ENCODE measurements around the gene DEDD.

The DEDD gene

DNA sequence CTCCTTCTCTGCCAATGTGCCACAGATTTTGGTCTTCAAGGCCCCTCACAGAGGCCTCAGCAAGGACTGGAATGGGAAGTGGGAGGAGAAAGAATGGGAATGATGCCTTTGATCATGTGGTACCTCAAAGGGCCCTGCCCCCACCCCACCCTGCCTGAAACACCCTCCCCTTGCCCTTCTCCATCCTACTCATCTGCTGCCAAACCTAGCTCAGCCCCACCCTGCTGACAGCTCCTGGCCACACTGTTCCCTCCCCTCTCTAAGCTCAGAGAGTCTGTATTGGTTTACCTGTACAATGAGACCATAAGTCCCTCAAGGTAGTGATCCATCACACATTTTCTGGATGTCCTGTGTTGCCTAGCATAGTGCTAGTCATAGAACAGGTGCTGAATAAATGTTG is 56.1 kb downstream of the DEDD start:
- no peak for DNase-seq (ENCODE audit: low read depth in 1 of 2, low spot score in 1 of 2)

DNA sequence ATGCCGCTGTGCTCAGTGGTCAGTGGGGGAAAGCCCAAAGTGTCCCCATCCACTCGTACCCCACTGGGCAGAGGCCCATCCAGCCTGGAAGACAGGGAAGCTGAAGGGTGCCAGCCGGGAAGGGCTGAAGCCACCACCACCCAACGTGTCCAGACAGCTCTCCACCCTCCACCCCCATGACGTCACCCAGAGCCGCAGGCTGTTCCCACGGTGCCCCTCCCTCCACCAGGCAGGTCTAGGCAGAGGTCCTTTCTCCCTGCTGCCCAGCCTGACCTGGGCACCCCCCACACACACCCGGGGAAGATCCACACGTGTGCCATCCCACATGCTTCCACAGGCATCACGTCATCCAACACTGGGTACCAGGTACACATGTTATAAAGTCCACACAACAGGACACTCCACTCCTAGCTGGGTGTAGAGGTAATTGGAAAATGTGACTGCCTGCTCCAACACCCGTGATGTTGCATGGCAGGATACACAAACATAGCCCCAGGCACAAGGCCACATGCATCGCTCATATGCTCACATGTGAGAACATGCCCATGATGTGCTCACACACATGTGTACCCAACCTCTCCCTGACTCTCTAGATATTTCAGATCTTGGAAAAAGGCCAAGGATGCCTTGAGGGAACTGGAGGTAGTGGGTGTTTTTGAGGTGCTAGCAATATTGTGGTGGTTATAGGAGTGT is 57.6 kb downstream of the DEDD start:
- DNase-seq (ENCODE audit: low read depth in 1 of 2, low spot score in 1 of 2), result no peak

DNA sequence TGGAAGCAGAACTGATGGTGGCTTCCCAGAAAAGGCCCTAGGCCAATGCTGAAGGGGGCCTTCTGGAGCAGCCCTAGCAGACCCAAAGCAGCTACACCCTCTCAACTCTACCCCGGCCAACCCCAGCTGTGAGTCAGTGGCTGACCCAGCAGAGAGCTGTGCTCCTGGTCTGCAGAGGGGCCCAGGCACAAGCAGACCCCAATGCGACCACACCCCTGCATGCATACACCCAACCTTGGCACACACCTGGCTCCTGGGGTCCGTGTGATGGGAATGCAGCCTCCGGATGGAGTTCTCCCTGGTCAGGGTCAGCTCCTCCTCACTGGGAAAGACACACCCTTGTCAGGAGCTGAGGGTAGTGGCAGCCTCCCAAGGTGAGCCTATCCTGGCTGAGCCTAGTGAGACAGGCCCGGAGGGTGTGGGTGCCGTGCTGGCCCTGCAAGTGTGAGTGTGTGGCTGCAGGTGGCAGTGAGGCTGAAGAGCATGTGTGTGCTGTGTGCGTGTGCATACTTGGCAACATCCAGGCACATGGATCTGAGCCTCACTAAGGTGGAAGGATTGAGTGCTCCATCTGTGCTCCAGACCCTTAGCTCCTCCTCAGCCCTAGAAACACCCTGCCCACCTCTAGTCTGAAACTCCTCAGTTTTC is 58.9 kb downstream of the DEDD start:
- no peak for DNase-seq (ENCODE audit: low read depth in 1 of 2, low spot score in 1 of 2)

DNA sequence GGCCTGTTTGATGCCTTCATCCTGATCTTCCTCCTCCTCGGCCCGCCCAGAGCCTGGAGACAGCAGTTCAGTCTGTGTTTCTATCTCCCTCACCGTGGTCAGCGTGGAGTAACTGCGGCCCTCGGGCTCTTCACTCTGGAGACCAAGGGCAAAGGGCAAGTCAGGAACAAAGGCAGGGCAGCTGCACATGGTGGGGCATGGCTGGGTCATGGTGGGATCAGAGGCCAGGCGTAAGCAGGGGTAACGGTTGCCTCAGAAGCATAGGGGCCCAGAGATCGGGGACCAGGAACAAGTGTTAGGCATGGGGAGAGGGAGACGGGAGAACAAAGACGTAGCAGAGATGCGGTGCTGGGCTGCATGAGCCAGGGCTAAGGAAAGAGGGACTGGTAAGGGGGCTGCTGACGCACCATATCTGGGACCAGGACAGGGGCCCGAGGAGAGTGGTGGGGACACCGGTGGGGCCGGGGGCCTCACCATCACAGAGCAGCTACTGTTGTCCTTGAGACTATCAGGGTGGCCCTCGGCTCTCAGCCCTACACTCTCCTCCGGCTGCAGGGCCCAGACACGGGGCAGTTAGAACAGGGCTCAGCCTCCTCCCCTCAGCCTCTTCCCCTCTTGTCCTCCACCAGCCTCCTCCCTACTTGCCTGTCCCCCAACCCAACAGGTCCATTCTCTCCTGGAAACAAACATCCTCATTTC is 59.6 kb downstream of the DEDD start:
- no peak for DNase-seq (ENCODE audit: low read depth in 1 of 2, low spot score in 1 of 2)

DNA sequence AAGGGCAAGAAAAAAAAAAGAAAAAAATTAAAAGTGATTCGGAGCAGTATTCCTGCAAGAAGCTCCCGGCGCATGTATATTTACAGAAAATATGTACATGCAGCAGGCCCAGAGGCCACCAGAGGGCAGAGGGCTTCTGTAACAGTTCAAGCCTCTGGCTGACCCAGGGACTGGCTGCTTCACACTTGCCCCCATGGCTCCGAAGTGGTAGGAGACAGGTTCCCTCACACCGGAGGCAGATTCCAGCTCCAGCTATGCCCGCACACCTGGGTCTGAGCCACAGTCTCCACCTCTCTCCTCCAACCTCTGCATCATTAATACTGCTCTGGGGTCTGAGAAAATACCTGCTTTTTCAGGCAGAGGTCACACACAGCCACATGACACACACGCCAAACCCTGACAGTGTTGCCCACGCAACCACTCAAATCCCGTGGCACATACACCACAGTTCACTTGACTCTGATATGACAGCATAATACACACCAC is 60.5 kb downstream of the DEDD start:
- DNase-seq (ENCODE audit: low read depth in 1 of 2, low spot score in 1 of 2), result no peak
